ENCODE results near the gene GLT6D1.

The GLT6D1 gene, protein sequence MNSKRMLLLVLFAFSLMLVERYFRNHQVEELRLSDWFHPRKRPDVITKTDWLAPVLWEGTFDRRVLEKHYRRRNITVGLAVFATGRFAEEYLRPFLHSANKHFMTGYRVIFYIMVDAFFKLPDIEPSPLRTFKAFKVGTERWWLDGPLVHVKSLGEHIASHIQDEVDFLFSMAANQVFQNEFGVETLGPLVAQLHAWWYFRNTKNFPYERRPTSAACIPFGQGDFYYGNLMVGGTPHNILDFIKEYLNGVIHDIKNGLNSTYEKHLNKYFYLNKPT

DNA sequence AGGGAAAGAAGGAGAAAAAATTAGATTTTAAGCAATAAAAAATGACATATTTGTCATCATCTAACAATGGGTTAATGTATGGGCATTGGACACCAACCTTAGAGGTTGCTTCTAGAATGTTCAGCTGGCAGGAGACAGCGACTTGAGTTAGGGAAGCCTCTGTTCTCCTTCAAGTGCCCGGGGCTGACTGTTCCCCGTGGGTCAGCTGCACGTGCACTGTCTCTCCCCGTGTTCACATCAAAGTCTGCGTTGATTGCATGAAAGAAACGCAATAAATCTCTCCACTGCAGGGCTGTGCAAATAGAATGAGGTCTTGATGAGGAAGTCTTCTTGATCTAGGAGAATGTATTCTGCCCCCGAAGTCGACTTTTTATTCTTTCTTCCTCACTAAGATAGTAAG, at the start of gene GLT6D1:
Gene GLT6D1 (minus strand): TSS at position 345 of the 400 bp plus-strand sequence. CDS start 353 bp downstream, outside the sequence.
- Histone ChIP-seq H3K79me2 (ENCODE audit: low read length) (no peaks in the 10 kb centered on the region), H3K9me3 (ENCODE audit: insufficient read depth, low read length) (no peaks in the 10 kb centered on the region), H4K20me1 (ENCODE audit: insufficient read depth, low read length) (no peaks in the 10 kb centered on the region), H3K36me3 (replicated peaks; ENCODE audit: low read depth, low read length) (no peaks in the 10 kb centered on the region), H2AFZ (ENCODE audit: low read depth, low read length) (no peak within 1 kb of the TSS), H3K4me1 (ENCODE audit: low read length) (no peaks in the 10 kb centered on the region), H3K9ac (ENCODE audit: low read length) (no peak within 1 kb of the TSS), H3K27ac (ENCODE audit: low read length) (no peak within 1 kb of the TSS), H3K4me3 (ENCODE audit: low read length) (no peak within 1 kb of the TSS), H3K4me2 (ENCODE audit: low read length) (no peak within 1 kb of the TSS), H3K27me3 (ENCODE audit: low read depth, low read length) (peaks cover 9% of the 10 kb centered on the region)
- no peak for TF ChIP-seq EZH2phosphoT487 (IDR thresholded peaks at IDR 0.05; ENCODE audit: low read depth)
- TF ChIP-seq, protein P1, sequence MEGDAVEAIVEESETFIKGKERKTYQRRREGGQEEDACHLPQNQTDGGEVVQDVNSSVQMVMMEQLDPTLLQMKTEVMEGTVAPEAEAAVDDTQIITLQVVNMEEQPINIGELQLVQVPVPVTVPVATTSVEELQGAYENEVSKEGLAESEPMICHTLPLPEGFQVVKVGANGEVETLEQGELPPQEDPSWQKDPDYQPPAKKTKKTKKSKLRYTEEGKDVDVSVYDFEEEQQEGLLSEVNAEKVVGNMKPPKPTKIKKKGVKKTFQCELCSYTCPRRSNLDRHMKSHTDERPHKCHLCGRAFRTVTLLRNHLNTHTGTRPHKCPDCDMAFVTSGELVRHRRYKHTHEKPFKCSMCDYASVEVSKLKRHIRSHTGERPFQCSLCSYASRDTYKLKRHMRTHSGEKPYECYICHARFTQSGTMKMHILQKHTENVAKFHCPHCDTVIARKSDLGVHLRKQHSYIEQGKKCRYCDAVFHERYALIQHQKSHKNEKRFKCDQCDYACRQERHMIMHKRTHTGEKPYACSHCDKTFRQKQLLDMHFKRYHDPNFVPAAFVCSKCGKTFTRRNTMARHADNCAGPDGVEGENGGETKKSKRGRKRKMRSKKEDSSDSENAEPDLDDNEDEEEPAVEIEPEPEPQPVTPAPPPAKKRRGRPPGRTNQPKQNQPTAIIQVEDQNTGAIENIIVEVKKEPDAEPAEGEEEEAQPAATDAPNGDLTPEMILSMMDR (IDR thresholded peaks at IDR 0.05; ENCODE audit: low read depth, low read length), result no peak

DNA sequence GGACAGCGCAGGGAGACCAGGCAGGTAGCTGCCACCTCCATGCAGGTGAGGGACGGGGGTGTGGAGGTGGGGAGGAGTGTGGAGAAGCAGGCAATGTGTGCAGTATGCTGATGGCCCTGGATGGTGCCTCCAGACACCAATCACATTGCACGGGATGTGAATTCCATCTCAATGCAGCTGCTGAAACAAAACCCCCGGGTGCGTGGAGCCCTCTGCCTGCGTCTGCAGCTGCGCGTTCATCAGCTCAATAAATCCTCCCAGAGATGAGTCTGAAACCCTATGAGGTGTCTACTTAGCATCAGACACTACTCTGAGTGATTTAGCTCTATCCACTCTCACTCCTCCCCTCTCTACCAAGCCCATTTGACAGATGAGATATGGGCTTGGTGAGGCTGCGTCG, 49.7 kb upstream of the GLT6D1 start:
- Histone ChIP-seq H3K27me3 (ENCODE audit: low read depth, low read length) (no peaks in the 10 kb centered on the region), H3K9me3 (ENCODE audit: insufficient read depth, low read length) (no peaks in the 10 kb centered on the region), H3K9ac (ENCODE audit: low read length) (no peak overlapping the region), H4K20me1 (ENCODE audit: insufficient read depth, low read length) (no peaks in the 10 kb centered on the region), H3K4me3 (ENCODE audit: low read length) (no peak overlapping the region), H3K27ac (ENCODE audit: low read length) (no peak overlapping the region), H3K4me1 (ENCODE audit: low read length) (no peaks in the 10 kb centered on the region), H3K79me2 (ENCODE audit: low read length) (no peaks in the 10 kb centered on the region), H3K36me3 (replicated peaks; ENCODE audit: low read depth, low read length) (no peaks in the 10 kb centered on the region), H2AFZ (ENCODE audit: low read depth, low read length) (no peak overlapping the region), H3K4me2 (ENCODE audit: low read length) (no peak overlapping the region)
- TF ChIP-seq, protein P1 (IDR thresholded peaks at IDR 0.05; ENCODE audit: low read depth, low read length), result no peak
- no peak for TF ChIP-seq EZH2phosphoT487 (IDR thresholded peaks at IDR 0.05; ENCODE audit: low read depth)

DNA sequence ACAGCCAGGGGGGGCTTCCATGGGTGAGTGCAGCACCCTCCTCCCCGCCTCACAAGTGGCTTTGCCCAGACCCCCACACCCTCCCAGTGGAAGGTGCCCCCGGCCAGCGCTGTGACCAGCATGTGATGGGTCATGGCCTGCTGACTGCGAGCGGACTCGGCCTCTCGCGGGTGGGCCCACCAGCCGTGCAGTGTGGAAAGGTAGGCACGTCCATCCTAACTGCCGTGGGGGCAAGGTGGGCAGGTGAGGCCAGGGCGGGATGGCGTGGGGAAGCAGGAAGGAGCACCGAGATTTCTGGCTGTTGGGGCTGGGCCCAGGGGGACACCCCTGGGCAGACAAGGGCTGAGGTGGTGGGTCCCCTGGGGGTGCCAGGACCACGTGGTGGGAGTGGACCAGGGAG, 47.9 kb upstream of the GLT6D1 start:
- Histone ChIP-seq H3K79me2 (ENCODE audit: low read length) (no peaks in the 10 kb centered on the region), H2AFZ (ENCODE audit: low read depth, low read length) (no peak overlapping the region), H3K27ac (ENCODE audit: low read length) (no peak overlapping the region), H3K9ac (ENCODE audit: low read length) (no peak overlapping the region), H3K27me3 (ENCODE audit: low read depth, low read length) (no peaks in the 10 kb centered on the region), H3K4me3 (ENCODE audit: low read length) (no peak overlapping the region), H3K4me1 (ENCODE audit: low read length) (no peaks in the 10 kb centered on the region), H3K4me2 (ENCODE audit: low read length) (no peak overlapping the region), H3K9me3 (ENCODE audit: insufficient read depth, low read length) (no peaks in the 10 kb centered on the region), H4K20me1 (ENCODE audit: insufficient read depth, low read length) (no peaks in the 10 kb centered on the region), H3K36me3 (replicated peaks; ENCODE audit: low read depth, low read length) (no peaks in the 10 kb centered on the region)
- TF ChIP-seq, protein P1 (IDR thresholded peaks at IDR 0.05; ENCODE audit: low read depth, low read length), result no peak
- TF ChIP-seq EZH2phosphoT487 (IDR thresholded peaks at IDR 0.05; ENCODE audit: low read depth), result no peak

DNA sequence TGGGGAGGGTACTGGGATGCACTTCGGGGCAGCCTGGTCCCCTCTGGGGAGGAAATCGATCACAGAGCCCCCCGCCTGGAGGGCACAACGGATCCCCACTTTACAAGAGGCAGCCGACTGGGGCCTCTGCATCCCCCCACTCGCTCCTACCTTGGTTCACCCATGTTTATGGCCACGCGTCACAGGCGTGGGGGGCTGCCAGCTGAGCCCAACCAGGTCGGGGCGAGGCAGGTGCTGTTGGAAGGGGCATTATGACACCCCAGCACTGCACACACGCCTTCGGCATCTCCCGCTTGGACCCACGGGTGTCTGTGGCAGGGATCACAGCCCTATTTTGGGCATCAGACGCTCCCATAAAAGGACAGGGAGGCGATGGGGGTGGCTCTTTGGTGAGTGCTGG, 45.4 kb upstream of the GLT6D1 start:
- Histone ChIP-seq H3K9me3 (ENCODE audit: insufficient read depth, low read length) (no peaks in the 10 kb centered on the region), H4K20me1 (ENCODE audit: insufficient read depth, low read length) (no peaks in the 10 kb centered on the region), H3K79me2 (ENCODE audit: low read length) (no peaks in the 10 kb centered on the region), H3K27me3 (ENCODE audit: low read depth, low read length) (no peaks in the 10 kb centered on the region), H3K4me1 (ENCODE audit: low read length) (no peaks in the 10 kb centered on the region), H3K4me2 (ENCODE audit: low read length) (no peak overlapping the region), H2AFZ (ENCODE audit: low read depth, low read length) (no peak overlapping the region), H3K36me3 (replicated peaks; ENCODE audit: low read depth, low read length) (no peaks in the 10 kb centered on the region), H3K27ac (ENCODE audit: low read length) (no peak overlapping the region), H3K4me3 (ENCODE audit: low read length) (no peak overlapping the region), H3K9ac (ENCODE audit: low read length) (no peak overlapping the region)
- TF ChIP-seq EZH2phosphoT487 (IDR thresholded peaks at IDR 0.05; ENCODE audit: low read depth), result no peak
- TF ChIP-seq, protein P1 (IDR thresholded peaks at IDR 0.05; ENCODE audit: low read depth, low read length), result no peak

Measured in OCI-LY3 (cell line).